KG1 (cell line): ENCODE results near the gene PNPLA2.
A peak's percentile ranks its signal among the peaks of the same experiment; 100 is the strongest.

ENCODE experiments used
- DNase-seq: peaks from one replicate; lab custom pipeline; 2025; lab: John Stamatoyannopoulos, UW

PNPLA2 gene

GRCh38 chr11:831118-831864 is 12.6 kb downstream of the PNPLA2 start:
- DNase-seq: no peak

DNA sequence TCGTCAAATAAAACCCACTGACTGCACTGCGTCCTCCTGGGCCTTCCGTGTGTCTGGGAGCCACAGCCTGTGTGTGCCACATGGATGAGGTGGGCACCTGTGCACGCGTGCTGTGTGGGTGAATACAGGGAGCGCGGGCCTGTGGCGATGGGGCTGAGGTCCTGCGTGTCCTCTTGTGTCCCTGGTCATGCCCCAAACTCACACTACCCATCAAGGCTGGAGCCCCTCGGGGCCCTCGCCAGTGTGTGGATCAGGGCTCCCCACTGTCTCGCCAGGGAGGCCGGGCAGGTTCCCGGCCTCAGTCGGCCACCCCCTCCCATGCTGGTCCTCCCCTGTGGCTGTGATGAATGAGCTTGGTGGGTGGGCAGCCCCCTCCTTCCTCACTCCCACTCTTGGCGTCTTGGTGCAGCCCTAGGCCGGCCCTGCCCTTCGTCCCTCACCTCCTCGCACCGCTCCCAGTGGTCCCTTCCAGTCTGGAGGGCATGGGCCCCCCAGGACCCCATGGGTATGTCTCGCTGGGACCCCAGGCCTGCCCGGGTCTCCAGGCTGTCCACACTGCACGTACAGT is 13.3 kb downstream of the PNPLA2 start:
- DNase-seq: no peak

GRCh38 chr11:832529-833113 is 13.9 kb downstream of the PNPLA2 start, which contains the start of gene CD151:
CD151 (plus strand) TSS chr11:832952; CDS start chr11:836070, 3,118 bp downstream.
- no peak for DNase-seq

DNA sequence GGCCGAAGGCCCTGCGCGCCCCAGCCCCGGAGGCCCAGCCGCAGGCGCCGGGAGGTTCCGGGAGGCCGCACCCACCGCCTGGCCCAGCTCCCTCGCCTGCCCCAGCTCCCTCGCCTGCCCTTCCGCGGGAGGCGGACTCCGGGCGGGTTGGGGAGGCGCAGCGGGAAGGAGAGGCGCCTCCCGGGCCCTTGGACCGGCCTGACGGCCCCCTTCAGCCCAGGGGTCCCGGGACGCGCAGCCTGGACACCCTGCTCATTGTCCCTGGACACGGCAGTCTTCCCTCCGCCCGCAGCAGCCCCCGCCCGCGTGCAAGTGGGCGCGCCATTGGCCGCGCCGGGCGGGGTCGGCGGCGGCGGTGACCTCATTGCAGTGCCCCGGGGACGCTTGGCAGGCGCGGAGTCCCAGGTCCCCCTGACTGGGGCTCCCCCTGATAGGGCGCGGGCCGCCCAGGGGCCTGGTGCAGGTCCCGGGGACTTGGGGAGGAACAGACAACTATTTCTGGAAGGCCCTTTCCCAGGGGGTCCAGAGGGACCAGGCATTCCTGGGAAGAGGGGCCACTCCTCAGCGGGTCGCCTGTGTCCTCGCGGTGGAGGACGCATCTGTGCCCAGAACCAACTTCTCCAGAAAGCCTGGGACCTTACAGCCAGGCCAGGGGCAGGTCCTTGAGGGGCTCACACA is 14.5 kb downstream of the PNPLA2 start:
- no peak for DNase-seq

DNA sequence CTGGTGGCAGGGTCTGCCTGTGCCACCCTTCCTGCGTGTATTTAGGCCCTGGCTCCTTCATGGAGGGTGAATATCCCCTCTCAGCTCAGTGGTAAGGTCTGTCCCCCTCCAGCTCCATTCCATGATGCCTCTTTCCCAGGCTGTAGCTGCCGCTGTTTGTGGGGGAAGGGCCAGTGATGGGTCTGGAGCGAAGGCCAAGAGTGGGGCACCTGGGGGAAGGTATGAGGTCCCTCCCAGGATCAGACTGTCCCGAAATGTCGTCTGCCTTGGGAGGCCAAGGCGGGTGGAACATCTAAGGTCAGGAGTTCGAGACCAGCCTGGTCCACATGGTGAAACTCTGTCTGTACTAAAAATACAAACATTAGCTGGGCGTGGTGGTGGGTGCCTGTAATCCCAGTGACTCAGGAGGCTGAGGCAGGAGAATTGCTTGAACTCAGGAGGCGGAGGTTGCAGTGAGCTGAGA is 15.2 kb downstream of the PNPLA2 start:
- no peak for DNase-seq

GRCh38 chr11:834371-835316 is 15.9 kb downstream of the PNPLA2 start:
- DNase-seq: no peak

- no peak for DNase-seq
Observed at GRCh38 chr11:836274-836673, 17.6 kb downstream of the PNPLA2 start.

DNA sequence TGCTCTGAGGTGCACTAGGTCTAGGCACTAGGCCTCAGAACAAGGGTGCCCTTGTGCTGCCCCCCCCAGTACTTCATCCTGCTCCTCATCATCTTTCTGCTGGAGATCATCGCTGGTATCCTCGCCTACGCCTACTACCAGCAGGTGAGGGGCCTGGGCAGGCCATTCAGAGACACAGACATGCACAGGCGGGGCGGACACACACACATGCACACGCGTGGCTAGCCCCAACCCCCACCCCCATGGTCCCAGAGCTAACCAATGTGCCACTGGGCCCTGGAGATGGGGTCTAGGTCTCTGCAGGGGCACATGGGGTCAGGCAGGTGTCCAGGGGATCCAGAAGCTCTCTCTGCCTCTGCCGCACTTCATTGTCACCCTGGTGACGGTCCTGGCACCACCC is 18.0 kb downstream of the PNPLA2 start:
- no peak for DNase-seq

DNA sequence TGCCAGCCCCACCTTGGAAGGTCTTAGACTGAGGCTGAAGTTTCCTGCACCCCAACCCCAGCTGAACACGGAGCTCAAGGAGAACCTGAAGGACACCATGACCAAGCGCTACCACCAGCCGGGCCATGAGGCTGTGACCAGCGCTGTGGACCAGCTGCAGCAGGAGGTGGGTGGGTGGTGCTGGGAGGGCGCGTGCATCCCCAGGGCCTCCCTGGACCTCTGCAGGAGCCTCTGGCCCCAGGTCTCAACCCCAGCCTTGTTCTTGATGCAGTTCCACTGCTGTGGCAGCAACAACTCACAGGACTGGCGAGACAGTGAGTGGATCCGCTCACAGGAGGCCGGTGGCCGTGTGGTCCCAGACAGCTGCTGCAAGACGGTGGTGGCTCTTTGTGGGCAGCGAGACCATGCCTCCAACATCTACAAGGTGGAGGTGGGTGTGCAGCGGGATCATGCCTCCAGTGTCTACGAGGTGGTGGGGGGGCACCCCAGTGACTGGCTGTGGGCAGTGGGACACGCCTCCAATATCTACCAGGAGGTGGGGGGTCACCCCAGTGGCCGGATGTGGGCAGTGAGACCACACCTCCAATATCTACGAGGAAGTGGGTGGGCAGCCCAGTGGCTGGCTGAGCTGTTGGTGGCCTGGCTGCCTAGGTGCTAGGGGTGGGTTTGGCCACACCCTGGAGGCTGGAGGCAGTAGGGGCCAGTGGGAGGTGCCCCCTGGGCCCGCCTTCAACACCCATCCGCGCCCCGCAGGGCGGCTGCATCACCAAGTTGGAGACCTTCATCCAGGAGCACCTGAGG is 18.7 kb downstream of the PNPLA2 start:
- DNase-seq: no peak

DNA sequence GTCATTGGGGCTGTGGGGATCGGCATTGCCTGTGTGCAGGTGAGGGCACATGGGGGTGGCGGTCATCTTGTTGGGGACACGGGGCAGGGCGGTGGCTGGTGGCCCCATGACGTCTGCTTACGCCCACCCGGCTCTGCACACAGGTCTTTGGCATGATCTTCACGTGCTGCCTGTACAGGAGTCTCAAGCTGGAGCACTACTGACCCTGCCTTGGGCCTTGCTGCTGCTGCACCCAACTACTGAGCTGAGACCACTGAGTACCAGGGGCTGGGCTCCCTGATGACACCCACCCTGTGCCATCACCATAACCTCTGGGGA is 19.2 kb downstream of the PNPLA2 start:
- DNase-seq: no peak

- no peak for DNase-seq
Observed at GRCh38 chr11:838441-839279, 19.9 kb downstream of the PNPLA2 start.

DNA sequence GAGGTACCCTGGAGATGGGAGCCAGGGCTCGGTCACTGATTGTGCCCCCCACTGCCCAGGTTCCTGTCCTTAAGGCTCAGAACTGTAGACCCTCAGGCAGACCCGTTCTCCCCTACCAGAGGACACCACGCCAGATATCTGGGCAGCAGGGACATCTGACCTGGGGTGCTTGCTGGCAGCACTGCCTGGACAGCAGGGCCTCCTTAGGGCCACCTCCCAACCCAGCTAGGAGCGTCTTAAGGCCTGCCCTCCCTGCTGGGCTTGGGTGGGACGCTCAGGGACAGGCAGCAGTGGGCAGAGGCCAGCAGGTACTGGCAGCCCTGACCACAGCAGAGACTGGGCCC is 20.5 kb downstream of the PNPLA2 start:
- DNase-seq: no peak

DNA sequence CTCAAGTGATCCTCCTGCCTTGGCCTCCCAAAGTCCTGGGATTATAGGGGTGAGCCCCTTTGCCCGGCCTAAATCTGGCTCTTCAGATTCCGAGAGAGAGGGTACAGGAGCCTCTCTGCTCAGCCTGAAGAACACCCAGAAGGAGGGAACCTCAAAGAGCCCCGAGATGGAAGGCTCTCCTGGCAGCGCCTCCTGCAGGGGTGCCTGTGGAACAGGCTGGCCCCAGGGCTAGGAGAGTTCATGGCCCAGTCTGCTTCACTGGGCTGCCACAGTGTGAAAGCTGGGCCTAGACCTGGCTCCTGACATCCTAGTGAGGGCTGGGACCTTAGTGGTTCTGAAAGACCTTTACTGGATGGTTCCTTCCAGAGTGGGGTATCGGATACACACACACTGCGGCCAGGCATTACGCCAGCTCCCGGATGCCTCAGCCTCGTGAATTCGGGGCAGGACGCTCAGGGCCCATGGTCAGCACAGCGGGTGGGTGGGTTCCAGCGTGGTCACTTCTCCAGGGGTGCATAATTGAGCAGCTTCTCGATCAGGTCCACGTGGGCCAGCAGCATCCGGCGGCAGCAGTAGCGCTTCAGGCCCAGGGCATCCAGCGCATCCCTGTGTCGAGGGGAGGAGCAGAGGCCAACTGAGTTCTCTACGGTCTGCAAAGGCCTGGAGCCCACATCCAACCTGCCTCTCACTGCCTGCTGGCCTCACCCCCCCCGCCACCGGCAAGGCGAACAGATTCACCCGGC is 21.3 kb downstream of the PNPLA2 start:
- DNase-seq: no peak

DNA sequence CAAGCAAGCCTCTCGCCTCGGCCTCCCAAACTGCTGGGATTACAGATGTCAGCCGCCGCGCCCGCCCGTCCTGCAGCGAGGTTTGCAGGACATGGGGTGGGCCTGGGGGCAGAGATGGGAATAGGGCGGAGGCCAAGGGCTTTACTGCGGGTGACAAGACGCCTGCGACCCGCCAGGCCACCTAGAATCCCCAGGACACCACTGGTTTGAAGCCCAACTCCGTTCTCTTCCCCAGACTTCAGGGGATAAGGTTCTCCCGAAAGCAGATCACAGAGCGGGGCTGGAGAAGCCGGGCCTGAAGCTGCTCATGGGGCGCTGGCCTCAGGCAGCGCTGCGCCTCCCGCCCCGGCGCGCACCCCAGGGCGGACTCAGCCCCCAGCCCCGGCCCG is 23.3 kb downstream of the PNPLA2 start:
- DNase-seq: no peak

GRCh38 chr11:842370-843002 is 23.8 kb downstream of the PNPLA2 start, which contains the start of the genes POLR2L and TSPAN4:
POLR2L (minus strand) TSS chr11:842529; CDS start chr11:842508, 21 bp downstream.
TSPAN4 (plus strand) TSS chr11:842852; CDS start chr11:850305, 7,453 bp downstream.
- peak; percentile 81 for DNase-seq

GRCh38 chr11:843086-843734 is 24.5 kb downstream of the PNPLA2 start:
- no peak for DNase-seq

DNA sequence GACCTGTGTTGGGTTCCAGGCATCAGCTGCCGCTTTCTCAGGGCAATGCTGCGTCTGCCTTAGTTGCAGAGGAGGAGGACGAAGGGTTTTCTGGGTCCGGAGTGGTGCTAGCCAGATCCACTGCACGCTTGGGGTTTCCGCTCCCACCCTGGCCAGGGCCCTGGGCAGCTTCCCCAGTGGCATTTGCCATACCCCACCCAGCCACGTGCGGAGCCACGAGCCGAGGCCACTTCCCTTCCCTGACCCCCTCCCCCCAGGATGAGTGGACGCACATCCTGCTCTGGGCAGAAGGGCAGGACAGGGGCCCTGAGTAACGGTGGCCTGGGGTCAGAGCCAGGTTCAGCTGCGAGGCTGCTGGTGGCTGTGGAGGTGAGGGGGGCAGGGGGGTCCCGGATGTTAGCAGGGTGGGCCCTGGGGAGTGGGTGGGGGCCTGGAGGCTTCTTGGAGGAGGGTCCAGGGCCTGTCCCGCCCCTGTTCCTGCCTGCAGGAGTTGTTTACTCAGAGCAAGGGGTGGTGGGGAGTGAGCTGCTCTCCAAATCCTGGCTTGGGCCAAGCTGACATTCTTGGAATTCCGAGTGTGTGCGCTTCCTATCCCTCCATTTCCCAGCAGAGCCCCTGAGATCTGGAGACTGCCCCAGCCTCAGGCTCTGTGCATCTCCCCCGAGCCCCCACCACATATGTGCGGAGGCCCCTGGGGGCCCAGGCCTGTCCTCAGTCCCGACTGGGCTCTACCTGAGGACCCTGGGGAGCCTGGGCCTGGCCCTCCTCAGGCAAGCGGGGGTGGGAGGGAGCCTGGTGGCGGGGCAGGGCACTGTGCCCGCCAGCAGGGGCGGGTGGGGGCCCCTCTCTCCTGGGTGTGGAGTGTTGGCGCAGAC is 25.3 kb downstream of the PNPLA2 start:
- DNase-seq: no peak
